Spleen (tissue), 11 donors: ENCODE results near the gene CEMIP. TPM values are rescaled to one million over a fixed set of nuclear protein-coding genes. Genes with fewer than 3 reads are reported as not detected.

Source experiments
- DNase-seq: peaks from one replicate; pipeline ENCODE4 v3.0.0-alpha.2; 2020
- H3K27ac ChIP-seq, 8 donors: fragments of 200-600 bp; sonication (generic) in 7 of 8; 1 replicate in 4 of 8; 2 replicates in 4 of 8; pipeline versions ENCODE4 v1.5.0 to v1.8.0; 2016 to 2021; ENCODE audit warnings: inconsistent platforms in 4 of 8, mild to moderate bottlenecking in 4 of 8, moderate library complexity in 1 of 8
- H3K27me3 ChIP-seq, 7 donors: fragments of 200-600 bp; sonication (generic) in 6 of 7; replicated peaks in 1 of 7; 1 replicate in 4 of 7; 2 replicates in 3 of 7; pipeline versions ENCODE4 v1.5.0 to v1.8.0; 2016 to 2021; ENCODE audit warnings: inconsistent platforms in 3 of 7, mild to moderate bottlenecking in 1 of 7
- H3K36me3 ChIP-seq, 6 donors: fragments of 200-600 bp; sonication (generic) in 5 of 6; 1 replicate in 4 of 6; 2 replicates in 2 of 6; pipeline versions ENCODE4 v1.5.0 to v1.8.0; 2016 to 2021; ENCODE audit warnings: inconsistent platforms in 2 of 6
- H3K4me1 ChIP-seq, 6 donors: fragments of 200-600 bp; sonication (generic) in 5 of 6; 1 replicate in 3 of 6; 2 replicates in 3 of 6; pipeline versions ENCODE4 v1.5.0 to v1.8.0; 2016 to 2021; ENCODE audit warnings: inconsistent platforms in 3 of 6
- H3K4me3 ChIP-seq, 8 donors: fragments of 200-600 bp; sonication (generic) in 7 of 8; 1 replicate in 4 of 8; 2 replicates in 4 of 8; pipeline versions ENCODE4 v1.5.0 to v1.8.0; 2016 to 2021; ENCODE audit warnings: inconsistent platforms in 4 of 8, mild to moderate bottlenecking in 4 of 8, moderate library complexity in 2 of 8
- H3K9me3 ChIP-seq, 8 donors: fragments of 200-600 bp; sonication (generic) in 7 of 8; 1 replicate in 4 of 8; 2 replicates in 4 of 8; pipeline versions ENCODE4 v1.5.0 to v1.8.0; 2016 to 2021; ENCODE audit warnings: inconsistent platforms in 4 of 8
- POLR2A ChIP-seq, 3 donors: fragments of 450-650 bp; IDR thresholded peaks; one replicate each; pipeline ENCODE4 v1.5.1; 2017; ENCODE audit warnings: antibody characterized with exemption in 3 of 3, mild to moderate bottlenecking in 1 of 3
- POLR2AphosphoS5 ChIP-seq, 3 donors: sonication (generic); formaldehyde crosslinking; IDR thresholded peaks; one replicate each; pipeline ENCODE4 v1.5.1; 2017; ENCODE audit warnings: antibody characterized with exemption in 3 of 3
- WGBS, 5 donors: extraction: QIAGEN DNeasy Blood & Tissue Kit in 3 of 5; methylation state at CpG; one replicate each; pipeline versions ENCODE4 v1.1.5 to v1.1.7; 2013 to 2018; 5-methylcytosine and 5-hydroxymethylcytosine counted together
- intact Hi-C: fragments of 100-400 bp; cut with DNase I; formaldehyde crosslinking; loops from one replicate; pipeline ENCODE4 v1.15.0; 2023; ENCODE audit warnings: low total_unique reads
- polyA plus RNA-seq, 3 donors: library from polyadenylated mRNA; stranded (reverse); fragments of 200-250 nt; gene quantifications; one replicate each; pipeline ENCODE4 v1.2.1, GENCODE V29; 2013
- total RNA-seq, 7 donors: library from RNA; depleted of rRNA in 3 of 7; stranded (reverse); fragments of >200 nt in 3 of 7; fragmentation: NEBNext Ultra II Directional in 4 of 7; extraction: Animal tissue kit (Norgen Biotek cat#: 25700) in 4 of 7; gene quantifications; one replicate each; pipeline versions ENCODE4 v1.1.0 to v1.2.1, GENCODE V29; 2016 to 2021
- TF ChIP-seq, protein P1 (sequence below), 11 experiments: fragments of 200-600 bp in 7 of 11; fragments of 450-650 bp in 4 of 11; sonication (generic) in 4 of 11; IDR thresholded peaks in 8 of 11; conservative IDR thresholded peaks in 3 of 11; 1 replicate in 7 of 11; 2 replicates in 4 of 11; pipeline versions ENCODE4 v1.4.0 to v1.8.0; 2016 to 2021; ENCODE audit warnings: antibody characterized with exemption in 11 of 11, inconsistent platforms in 4 of 11, mild to moderate bottlenecking in 1 of 11
- donor health status: healthy with polysubstance abuse.
- donor health status: DM: no; HTN: no; CAD: no; lungs with moderate emphysema.
- donor health status: DM: no; HTN: no; CAD: no.
- donor health status: Bipolar disorder and iron deficiency.
- donor health status: healthy.
- donor health status: DM: no; HTN: no; CAD: no.
- donor health status: DM: yes; HTN: yes; CAD: no.

The CEMIP gene
- total and polyA plus RNA-seq, 10 donors = 0.20 to 3.0 (median 1.0) TPM; not detected in 1

DNA sequence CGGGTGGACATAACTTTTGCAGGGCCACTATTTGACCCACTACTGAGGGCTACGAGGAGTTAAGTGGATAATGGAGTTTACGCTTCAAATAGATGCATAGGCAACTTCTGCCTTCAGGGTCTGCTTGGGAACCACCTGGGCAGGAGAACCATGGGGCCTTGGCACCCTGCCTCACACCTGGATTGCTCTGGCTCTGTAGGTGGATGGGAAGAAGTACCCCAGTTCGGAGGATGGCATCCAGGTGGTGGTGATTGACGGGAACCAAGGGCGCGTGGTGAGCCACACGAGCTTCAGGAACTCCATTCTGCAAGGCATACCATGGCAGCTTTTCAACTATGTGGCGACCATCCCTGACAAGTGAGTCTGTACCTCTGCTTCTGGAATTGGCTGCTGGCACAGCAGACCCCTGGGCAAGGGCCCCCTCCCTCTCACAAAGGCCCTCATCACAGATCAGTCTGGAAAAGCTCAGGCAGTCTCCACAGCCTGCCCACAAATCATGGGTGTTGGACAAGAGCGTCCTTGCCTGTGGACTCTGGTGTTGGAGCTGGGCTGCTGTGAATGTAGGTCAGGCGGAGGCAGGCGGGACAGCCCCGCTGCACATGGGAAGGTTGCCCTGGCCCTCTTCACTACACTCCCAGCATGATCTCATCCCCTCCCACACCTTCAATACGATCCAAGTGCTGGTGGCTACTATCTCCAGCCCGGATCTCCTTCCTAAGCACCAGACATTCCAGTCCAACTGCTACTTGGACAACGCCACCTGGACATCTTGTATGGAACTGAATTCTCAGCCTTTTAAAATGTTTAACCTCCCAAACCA, 163.8 kb downstream of the CEMIP start:
- peaks cover 0 to 97% (median 53%) of the 10 kb centered on the region in 6 donors for H3K36me3 ChIP-seq

DNA sequence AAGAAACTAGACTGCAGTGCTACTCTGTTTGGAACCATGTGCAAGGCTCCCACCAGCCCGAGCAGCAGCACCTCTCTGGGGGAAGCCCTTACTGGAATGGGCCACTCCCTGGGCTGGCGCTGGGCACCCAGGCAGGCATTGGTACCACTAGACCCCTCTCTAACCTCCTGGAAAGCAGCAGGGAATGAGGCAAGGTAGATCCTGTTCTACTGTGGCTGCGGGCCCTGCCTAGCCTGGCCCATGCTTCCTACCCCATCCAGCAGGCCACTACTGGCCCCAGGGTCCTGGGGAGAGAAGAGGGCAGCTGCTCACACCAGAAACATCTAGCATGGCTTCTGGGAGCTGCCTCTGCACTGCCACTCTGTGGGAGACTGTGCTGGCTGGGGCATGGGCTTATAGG, 165.6 kb downstream of the CEMIP start:
- DNase-seq = no peak
- TF ChIP-seq POLR2A (IDR thresholded peaks at IDR 0.05) = no peak
- TF ChIP-seq, protein P1, sequence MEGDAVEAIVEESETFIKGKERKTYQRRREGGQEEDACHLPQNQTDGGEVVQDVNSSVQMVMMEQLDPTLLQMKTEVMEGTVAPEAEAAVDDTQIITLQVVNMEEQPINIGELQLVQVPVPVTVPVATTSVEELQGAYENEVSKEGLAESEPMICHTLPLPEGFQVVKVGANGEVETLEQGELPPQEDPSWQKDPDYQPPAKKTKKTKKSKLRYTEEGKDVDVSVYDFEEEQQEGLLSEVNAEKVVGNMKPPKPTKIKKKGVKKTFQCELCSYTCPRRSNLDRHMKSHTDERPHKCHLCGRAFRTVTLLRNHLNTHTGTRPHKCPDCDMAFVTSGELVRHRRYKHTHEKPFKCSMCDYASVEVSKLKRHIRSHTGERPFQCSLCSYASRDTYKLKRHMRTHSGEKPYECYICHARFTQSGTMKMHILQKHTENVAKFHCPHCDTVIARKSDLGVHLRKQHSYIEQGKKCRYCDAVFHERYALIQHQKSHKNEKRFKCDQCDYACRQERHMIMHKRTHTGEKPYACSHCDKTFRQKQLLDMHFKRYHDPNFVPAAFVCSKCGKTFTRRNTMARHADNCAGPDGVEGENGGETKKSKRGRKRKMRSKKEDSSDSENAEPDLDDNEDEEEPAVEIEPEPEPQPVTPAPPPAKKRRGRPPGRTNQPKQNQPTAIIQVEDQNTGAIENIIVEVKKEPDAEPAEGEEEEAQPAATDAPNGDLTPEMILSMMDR (IDR thresholded peaks at IDR 0.05 in 8 of 11, conservative IDR thresholded peaks at IDR 0.05 in 3 of 11) = no peak
- no peak for TF ChIP-seq POLR2AphosphoS5 (IDR thresholded peaks at IDR 0.05)
- peaks cover 0 to 100% (median 70%) of the 10 kb centered on the region in 6 donors for H3K36me3 ChIP-seq
- no peak overlapping the region for H3K4me3 ChIP-seq
- intact Hi-C loops = no loop called here
- peaks cover 0 to 7% (median 0%) of the 10 kb centered on the region in 6 donors for H3K4me1 ChIP-seq
- 95 to 100% (median 97%) methylated on average over 1 to 3 of the region's 3 CpGs for WGBS, 5 donors
- no peak overlapping the region for H3K27ac ChIP-seq
- no peaks in the 10 kb centered on the region for H3K9me3 ChIP-seq
- H3K27me3 ChIP-seq = no peaks in the 10 kb centered on the region

More for the DNA sequence above, 163.8 kb downstream of the CEMIP start:
- Histone ChIP-seq H3K9me3 (no peaks in the 10 kb centered on the region), H3K4me3 (no peak overlapping the region), H3K4me1 (peaks cover 0 to 7% (median 0%) of the 10 kb centered on the region in 6 donors), H3K27ac (no peak overlapping the region), H3K27me3 (no peaks in the 10 kb centered on the region)
- DNase-seq = no peak
- WGBS, 5 donors = 89 to 97% (median 95%) methylated on average over 14 to 16 of the region's 16 CpGs
- intact Hi-C loops = no loop called here
- TF ChIP-seq POLR2A (IDR thresholded peaks at IDR 0.05) (no peak), POLR2AphosphoS5 (IDR thresholded peaks at IDR 0.05) (no peak)
- TF ChIP-seq, protein P1 (IDR thresholded peaks at IDR 0.05 in 8 of 11, conservative IDR thresholded peaks at IDR 0.05 in 3 of 11) = no peak

- H3K9me3 ChIP-seq = no peaks in the 10 kb centered on the region
- H3K36me3 ChIP-seq = peaks cover 0 to 100% (median 74%) of the 10 kb centered on the region in 6 donors
- H3K4me3 ChIP-seq = no peak overlapping the region
- H3K27ac ChIP-seq = no peak overlapping the region
- TF ChIP-seq POLR2A (IDR thresholded peaks at IDR 0.05) (no peak), POLR2AphosphoS5 (IDR thresholded peaks at IDR 0.05) (no peak)
- TF ChIP-seq, protein P1 (IDR thresholded peaks at IDR 0.05 in 8 of 11, conservative IDR thresholded peaks at IDR 0.05 in 3 of 11) = no peak
- peaks cover 0 to 7% (median 0%) of the 10 kb centered on the region in 6 donors for H3K4me1 ChIP-seq
- WGBS, 5 donors = 82 to 90% (median 87%) methylated on average over 5 of the region's 5 CpGs
- intact Hi-C loops = no loop called here
- DNase-seq = no peak
- H3K27me3 ChIP-seq = no peaks in the 10 kb centered on the region
These were observed 166.4 kb downstream of the CEMIP start for GRCh38 chr15:80945605-80946004.

DNA sequence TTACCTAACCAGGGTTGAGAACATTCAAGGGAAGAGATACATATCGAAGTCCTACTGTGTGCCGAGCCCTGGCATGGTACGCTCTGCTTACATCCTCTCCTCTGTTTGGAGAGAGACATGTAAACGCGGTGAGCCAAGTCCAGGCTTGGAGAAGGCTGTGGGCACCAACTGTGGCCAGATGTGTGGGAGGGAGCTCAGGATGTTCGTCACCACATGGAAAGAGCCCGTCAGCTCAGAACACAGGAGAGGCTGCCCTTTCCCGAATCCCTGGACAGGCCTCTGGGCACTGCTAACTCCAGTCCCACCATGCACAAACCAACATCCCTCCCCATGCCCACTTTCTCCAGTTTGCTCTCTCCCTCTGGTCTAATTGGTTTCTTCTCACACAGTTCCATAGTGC, 167.4 kb downstream of the CEMIP start:
- DNase-seq = no peak

More for the DNA sequence above, 167.4 kb downstream of the CEMIP start:
- Histone ChIP-seq H3K27ac (no peak overlapping the region), H3K4me1 (peaks cover 0 to 7% (median 0%) of the 10 kb centered on the region in 6 donors), H3K27me3 (no peaks in the 10 kb centered on the region), H3K36me3 (peaks cover 0 to 100% (median 75%) of the 10 kb centered on the region in 6 donors), H3K4me3 (no peak overlapping the region), H3K9me3 (no peaks in the 10 kb centered on the region)
- WGBS, 5 donors = 94 to 98% (median 94%) methylated on average over 8 of the region's 8 CpGs
- intact Hi-C loops = no loop called here
- TF ChIP-seq POLR2AphosphoS5 (IDR thresholded peaks at IDR 0.05) (no peak), POLR2A (IDR thresholded peaks at IDR 0.05) (no peak)
- TF ChIP-seq, protein P1 (IDR thresholded peaks at IDR 0.05 in 8 of 11, conservative IDR thresholded peaks at IDR 0.05 in 3 of 11) = no peak
